Spleen (tissue), 11 donors: ENCODE data around the gene LDB1. TPM values are rescaled to one million over a fixed set of nuclear protein-coding genes. Genes with fewer than 3 reads are reported as not detected.

Experiments
- DNase-seq: peaks from one replicate; pipeline ENCODE4 v3.0.0-alpha.2; 2020
- H3K27ac ChIP-seq, 8 donors: fragments of 200-600 bp; sonication (generic) in 7 of 8; 1 replicate in 4 of 8; 2 replicates in 4 of 8; pipeline versions ENCODE4 v1.5.0 to v1.8.0; 2016 to 2021; ENCODE audit warnings: inconsistent platforms in 4 of 8, mild to moderate bottlenecking in 4 of 8, moderate library complexity in 1 of 8
- H3K27me3 ChIP-seq, 7 donors: fragments of 200-600 bp; sonication (generic) in 6 of 7; replicated peaks in 1 of 7; 1 replicate in 4 of 7; 2 replicates in 3 of 7; pipeline versions ENCODE4 v1.5.0 to v1.8.0; 2016 to 2021; ENCODE audit warnings: inconsistent platforms in 3 of 7, mild to moderate bottlenecking in 1 of 7
- H3K36me3 ChIP-seq, 6 donors: fragments of 200-600 bp; sonication (generic) in 5 of 6; 1 replicate in 4 of 6; 2 replicates in 2 of 6; pipeline versions ENCODE4 v1.5.0 to v1.8.0; 2016 to 2021; ENCODE audit warnings: inconsistent platforms in 2 of 6
- H3K4me1 ChIP-seq, 6 donors: fragments of 200-600 bp; sonication (generic) in 5 of 6; 1 replicate in 3 of 6; 2 replicates in 3 of 6; pipeline versions ENCODE4 v1.5.0 to v1.8.0; 2016 to 2021; ENCODE audit warnings: inconsistent platforms in 3 of 6
- H3K4me3 ChIP-seq, 8 donors: fragments of 200-600 bp; sonication (generic) in 7 of 8; 1 replicate in 4 of 8; 2 replicates in 4 of 8; pipeline versions ENCODE4 v1.5.0 to v1.8.0; 2016 to 2021; ENCODE audit warnings: inconsistent platforms in 4 of 8, mild to moderate bottlenecking in 4 of 8, moderate library complexity in 2 of 8
- H3K9me3 ChIP-seq, 8 donors: fragments of 200-600 bp; sonication (generic) in 7 of 8; 1 replicate in 4 of 8; 2 replicates in 4 of 8; pipeline versions ENCODE4 v1.5.0 to v1.8.0; 2016 to 2021; ENCODE audit warnings: inconsistent platforms in 4 of 8
- CTCF ChIP-seq, 11 experiments: fragments of 200-600 bp in 7 of 11; fragments of 450-650 bp in 4 of 11; sonication (generic) in 4 of 11; IDR thresholded peaks in 8 of 11; conservative IDR thresholded peaks in 3 of 11; 1 replicate in 7 of 11; 2 replicates in 4 of 11; pipeline versions ENCODE4 v1.4.0 to v1.8.0; 2016 to 2021; ENCODE audit warnings: antibody characterized with exemption in 11 of 11, inconsistent platforms in 4 of 11, mild to moderate bottlenecking in 1 of 11
- POLR2A ChIP-seq, 3 donors: fragments of 450-650 bp; IDR thresholded peaks; one replicate each; pipeline ENCODE4 v1.5.1; 2017; ENCODE audit warnings: antibody characterized with exemption in 3 of 3, mild to moderate bottlenecking in 1 of 3
- POLR2AphosphoS5 ChIP-seq, 3 donors: sonication (generic); formaldehyde crosslinking; IDR thresholded peaks; one replicate each; pipeline ENCODE4 v1.5.1; 2017; ENCODE audit warnings: antibody characterized with exemption in 3 of 3
- WGBS, 5 donors: extraction: QIAGEN DNeasy Blood & Tissue Kit in 3 of 5; methylation state at CpG; one replicate each; pipeline versions ENCODE4 v1.1.5 to v1.1.7; 2013 to 2018; 5-methylcytosine and 5-hydroxymethylcytosine counted together
- intact Hi-C: fragments of 100-400 bp; cut with DNase I; formaldehyde crosslinking; loops from one replicate; pipeline ENCODE4 v1.15.0; 2023; ENCODE audit warnings: low total_unique reads
- polyA plus RNA-seq, 3 donors: library from polyadenylated mRNA; stranded (reverse); fragments of 200-250 nt; gene quantifications; one replicate each; pipeline ENCODE4 v1.2.1, GENCODE V29; 2013
- total RNA-seq, 7 donors: library from RNA; depleted of rRNA in 3 of 7; stranded (reverse); fragments of >200 nt in 3 of 7; fragmentation: NEBNext Ultra II Directional in 4 of 7; extraction: Animal tissue kit (Norgen Biotek cat#: 25700) in 4 of 7; gene quantifications; one replicate each; pipeline versions ENCODE4 v1.1.0 to v1.2.1, GENCODE V29; 2016 to 2021
- donor health status: healthy with polysubstance abuse.
- donor health status: DM: no; HTN: no; CAD: no; lungs with moderate emphysema.
- donor health status: DM: no; HTN: no; CAD: no.
- donor health status: Bipolar disorder and iron deficiency.
- donor health status: healthy.
- donor health status: DM: no; HTN: no; CAD: no.
- donor health status: DM: yes; HTN: yes; CAD: no.

LDB1 gene
- total and polyA plus RNA-seq, 10 donors = 22.5 to 89.9 (median 65.1) TPM

- H3K27me3 ChIP-seq = no peaks in the 10 kb centered on the region
- peaks cover 0 to 21% (median 6%) of the 10 kb centered on the region in 6 donors for H3K4me1 ChIP-seq
- no peak for DNase-seq
- TF ChIP-seq CTCF (IDR thresholded peaks at IDR 0.05 in 8 of 11, conservative IDR thresholded peaks at IDR 0.05 in 3 of 11) (no peak), POLR2AphosphoS5 (IDR thresholded peaks at IDR 0.05) (no peak), POLR2A (IDR thresholded peaks at IDR 0.05) (no peak)
- WGBS, 5 donors = 84 to 100% (median 95%) methylated on average over 2 of the region's 2 CpGs
- H3K4me3 ChIP-seq = no peak overlapping the region
- H3K36me3 ChIP-seq = peaks cover 4 to 84% (median 53%) of the 10 kb centered on the region in 6 donors
- intact Hi-C loops = no loop called here
- H3K27ac ChIP-seq = no peak overlapping the region
- H3K9me3 ChIP-seq = no peaks in the 10 kb centered on the region
Measured at GRCh38 chr10:102106998-102107397, 13.2 kb downstream of the LDB1 start.

DNA sequence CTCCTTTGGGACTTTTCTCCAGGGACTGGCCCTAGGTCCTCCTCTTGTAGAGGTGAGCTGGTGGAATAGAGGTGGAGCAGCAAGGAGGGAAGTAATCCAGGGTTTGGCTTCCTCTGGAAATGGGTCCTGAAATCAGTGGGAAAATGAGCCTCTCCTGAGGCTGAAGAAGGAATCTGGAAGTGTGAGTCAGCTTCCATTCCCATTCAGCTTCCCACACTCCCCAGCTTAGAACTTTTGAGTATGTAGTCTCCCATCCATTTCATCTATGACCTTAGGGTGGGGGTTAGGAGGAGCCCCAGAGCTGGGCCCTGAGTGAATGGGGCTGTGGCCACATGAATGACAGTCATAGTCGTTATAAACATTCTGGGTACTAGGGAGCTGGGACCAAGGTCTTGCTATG is 17.7 kb downstream of the LDB1 start:
- Histone ChIP-seq H3K4me1 (peaks cover 0 to 12% (median 4%) of the 10 kb centered on the region in 6 donors), H3K9me3 (no peaks in the 10 kb centered on the region), H3K27me3 (no peaks in the 10 kb centered on the region), H3K4me3 (no peak overlapping the region), H3K36me3 (peaks cover 0 to 78% (median 10%) of the 10 kb centered on the region in 6 donors), H3K27ac (no peak overlapping the region)
- WGBS, 5 donors = 60 to 86% (median 75%) methylated on average over 1 of the region's 1 CpG
- DNase-seq = no peak
- intact Hi-C loops = no loop called here
- TF ChIP-seq CTCF (IDR thresholded peaks at IDR 0.05 in 8 of 11, conservative IDR thresholded peaks at IDR 0.05 in 3 of 11) (no peak), POLR2A (IDR thresholded peaks at IDR 0.05) (no peak), POLR2AphosphoS5 (IDR thresholded peaks at IDR 0.05) (no peak)

- TF ChIP-seq POLR2AphosphoS5 (IDR thresholded peaks at IDR 0.05) (no peak), POLR2A (IDR thresholded peaks at IDR 0.05) (no peak), CTCF (IDR thresholded peaks at IDR 0.05 in 8 of 11, conservative IDR thresholded peaks at IDR 0.05 in 3 of 11) (no peak)
- Histone ChIP-seq H3K4me3 (no peak overlapping the region), H3K4me1 (peaks cover 0 to 12% (median 4%) of the 10 kb centered on the region in 6 donors), H3K9me3 (no peaks in the 10 kb centered on the region), H3K27me3 (no peaks in the 10 kb centered on the region), H3K27ac (no peak overlapping the region), H3K36me3 (peaks cover 0 to 67% (median 0%) of the 10 kb centered on the region in 6 donors)
- 80 to 89% (median 86%) methylated on average over 5 of the region's 5 CpGs for WGBS, 5 donors
- intact Hi-C loops = no loop called here
- DNase-seq = no peak
Measured at GRCh38 chr10:102101152-102101551, 19.0 kb downstream of the LDB1 start.

DNA sequence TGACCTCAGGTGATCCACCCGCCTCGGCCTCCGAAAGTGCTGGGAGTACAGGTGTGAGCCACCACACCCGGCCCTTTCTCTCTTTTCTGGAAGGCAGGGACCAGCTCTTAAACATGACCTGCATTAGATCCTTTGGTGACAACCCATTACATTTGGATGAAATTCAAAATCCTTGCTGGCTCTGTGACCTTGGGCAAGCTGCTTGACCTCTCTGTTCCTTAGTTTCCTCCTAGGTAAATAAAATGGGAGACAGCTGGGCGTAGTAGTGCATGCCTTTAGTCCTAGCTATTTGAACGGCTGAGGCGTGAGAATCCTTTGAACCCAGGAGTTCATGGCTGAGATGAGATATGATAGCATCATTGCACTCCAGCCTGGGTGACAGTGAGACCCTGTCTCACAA is 23.7 kb downstream of the LDB1 start:
- no peaks in the 10 kb centered on the region for H3K4me1 ChIP-seq
- H3K4me3 ChIP-seq = no peak overlapping the region
- TF ChIP-seq POLR2A (IDR thresholded peaks at IDR 0.05) = no peak
- no peak for TF ChIP-seq CTCF (IDR thresholded peaks at IDR 0.05 in 8 of 11, conservative IDR thresholded peaks at IDR 0.05 in 3 of 11)
- H3K36me3 ChIP-seq = peaks cover 0 to 35% (median 0%) of the 10 kb centered on the region in 6 donors
- 91 to 97% (median 91%) methylated on average over 7 of the region's 7 CpGs for WGBS, 5 donors
- no peaks in the 10 kb centered on the region for H3K27me3 ChIP-seq
- H3K9me3 ChIP-seq = no peaks in the 10 kb centered on the region
- H3K27ac ChIP-seq = no peak overlapping the region
- intact Hi-C loops = no loop called here
- no peak for DNase-seq
